Measurements from ENCODE around the gene DDIT3. TPM values are rescaled to one million over a fixed set of nuclear protein-coding genes. Genes with fewer than 3 reads are reported as not detected.

DDIT3 gene
- total RNA-seq, 1 experiment from 2014 or later = 61.9 TPM

DNA sequence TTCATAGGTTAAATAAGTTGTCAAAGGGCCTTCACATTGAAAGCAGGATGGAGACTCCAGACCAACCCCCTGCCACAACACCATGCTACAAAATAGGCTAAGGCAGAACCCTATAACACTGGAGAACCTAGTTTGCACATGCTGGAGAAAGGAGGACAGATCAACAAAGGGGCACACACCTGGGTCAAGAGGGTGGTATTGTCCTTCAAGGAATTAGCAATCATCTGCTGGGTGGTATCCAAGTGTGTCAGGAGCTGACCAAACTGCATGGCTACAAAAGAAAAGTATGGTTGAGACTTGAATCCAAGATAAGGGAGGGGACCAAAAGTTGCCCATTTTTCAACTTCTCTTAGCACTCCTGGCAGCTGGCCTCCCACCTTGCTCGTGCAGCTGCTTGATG is 11.5 kb upstream of the DDIT3 start:
- BruUV-seq (replicated peaks) = no TSS peak
- no peak overlapping the region for H3K4me3 ChIP-seq (ENCODE audit: low read depth, low read length, poor library complexity, severe bottlenecking)
- no peaks in the 10 kb centered on the region for H3K27me3 ChIP-seq (replicated peaks; ENCODE audit: insufficient read depth, low read depth, low read length, poor library complexity)
- DNase-seq (ENCODE audit: low spot score) = no peak
- ChIA-PET POLR2A (ENCODE audit: low non-redundant PET) (interaction anchor here (0.9 kb wide), 1 partner anchor 15 kb away, joined by 4 read pairs; the partner anchor contains the start of gene DCTN2), CTCF (no interaction called here)
- intact Hi-C loops (cut with micrococcal nuclease; ENCODE audit: unreplicated experiment) = no loop called here
- no peak for TF ChIP-seq EZH2 (IDR thresholded peaks at IDR 0.05; ENCODE audit: borderline replicate concordance, low read depth, low read length, poor library complexity, severe bottlenecking)
- TF ChIP-seq, protein P1, sequence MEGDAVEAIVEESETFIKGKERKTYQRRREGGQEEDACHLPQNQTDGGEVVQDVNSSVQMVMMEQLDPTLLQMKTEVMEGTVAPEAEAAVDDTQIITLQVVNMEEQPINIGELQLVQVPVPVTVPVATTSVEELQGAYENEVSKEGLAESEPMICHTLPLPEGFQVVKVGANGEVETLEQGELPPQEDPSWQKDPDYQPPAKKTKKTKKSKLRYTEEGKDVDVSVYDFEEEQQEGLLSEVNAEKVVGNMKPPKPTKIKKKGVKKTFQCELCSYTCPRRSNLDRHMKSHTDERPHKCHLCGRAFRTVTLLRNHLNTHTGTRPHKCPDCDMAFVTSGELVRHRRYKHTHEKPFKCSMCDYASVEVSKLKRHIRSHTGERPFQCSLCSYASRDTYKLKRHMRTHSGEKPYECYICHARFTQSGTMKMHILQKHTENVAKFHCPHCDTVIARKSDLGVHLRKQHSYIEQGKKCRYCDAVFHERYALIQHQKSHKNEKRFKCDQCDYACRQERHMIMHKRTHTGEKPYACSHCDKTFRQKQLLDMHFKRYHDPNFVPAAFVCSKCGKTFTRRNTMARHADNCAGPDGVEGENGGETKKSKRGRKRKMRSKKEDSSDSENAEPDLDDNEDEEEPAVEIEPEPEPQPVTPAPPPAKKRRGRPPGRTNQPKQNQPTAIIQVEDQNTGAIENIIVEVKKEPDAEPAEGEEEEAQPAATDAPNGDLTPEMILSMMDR (conservative IDR thresholded peaks at IDR 0.05; ENCODE audit: low read depth, low read length) = no peak
- no peaks in the 10 kb centered on the region for H3K4me1 ChIP-seq (ENCODE audit: insufficient read depth, low read length, poor library complexity, severe bottlenecking)
- H3K9me3 ChIP-seq (ENCODE audit: low read depth, low read length, poor library complexity, severe bottlenecking) = no peaks in the 10 kb centered on the region
- H3K27ac ChIP-seq (ENCODE audit: low read depth, low read length, poor library complexity, severe bottlenecking) = no peak overlapping the region
- H3K36me3 ChIP-seq (ENCODE audit: insufficient read depth, low read length, poor library complexity, severe bottlenecking) = peaks cover 78% of the 10 kb centered on the region

DNA sequence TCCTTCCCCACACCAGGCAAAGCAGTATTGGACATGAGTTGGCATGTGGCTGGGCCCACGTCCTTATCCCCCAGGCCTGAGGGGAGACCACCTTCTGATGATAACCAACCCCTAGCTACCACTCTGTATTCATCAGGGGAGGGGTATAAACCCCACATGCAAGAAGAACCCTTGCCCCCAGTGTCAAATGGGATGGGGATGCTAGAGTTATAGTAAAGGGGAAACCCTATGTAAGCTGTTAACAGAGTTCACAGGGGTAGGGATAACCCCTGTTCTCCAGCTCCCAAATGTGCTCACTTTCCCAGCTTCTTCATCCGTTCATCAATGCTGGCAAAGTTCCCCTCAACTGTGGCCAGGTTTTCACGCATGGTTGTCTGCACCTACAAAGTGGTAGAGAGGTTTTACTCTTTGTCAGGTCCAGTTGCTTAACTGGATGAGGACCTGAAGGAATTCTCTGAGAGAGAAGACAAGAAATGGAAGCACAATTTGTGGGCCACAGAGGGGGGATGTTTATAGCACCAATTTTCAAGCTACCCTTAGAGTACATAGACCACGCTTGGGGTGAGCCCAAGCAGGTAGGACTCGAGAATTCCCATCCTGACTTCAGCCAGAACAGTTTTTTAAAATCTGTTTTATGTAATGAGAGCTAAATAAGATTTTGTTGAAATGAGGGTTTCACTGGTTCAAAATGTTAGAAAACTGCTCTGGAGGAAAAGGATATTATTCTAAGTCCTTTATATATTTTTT is 10.3 kb upstream of the DDIT3 start:
- Histone ChIP-seq H3K36me3 (ENCODE audit: insufficient read depth, low read length, poor library complexity, severe bottlenecking) (peaks cover 91% of the 10 kb centered on the region), H3K4me1 (ENCODE audit: insufficient read depth, low read length, poor library complexity, severe bottlenecking) (no peaks in the 10 kb centered on the region), H3K27me3 (replicated peaks; ENCODE audit: insufficient read depth, low read depth, low read length, poor library complexity) (no peaks in the 10 kb centered on the region), H3K27ac (ENCODE audit: low read depth, low read length, poor library complexity, severe bottlenecking) (no peak overlapping the region), H3K9me3 (ENCODE audit: low read depth, low read length, poor library complexity, severe bottlenecking) (no peaks in the 10 kb centered on the region), H3K4me3 (ENCODE audit: low read depth, low read length, poor library complexity, severe bottlenecking) (no peak overlapping the region)
- BruUV-seq (replicated peaks) = TSS peak; percentile 86
- TF ChIP-seq, protein P1 (conservative IDR thresholded peaks at IDR 0.05; ENCODE audit: low read depth, low read length) = no peak
- ChIA-PET CTCF (interaction anchor here (0.7 kb wide), 1 partner anchor 53 kb away, joined by 3 read pairs; no protein-coding TSS in a partner anchor), POLR2A (ENCODE audit: low non-redundant PET) (no interaction called here)
- DNase-seq (ENCODE audit: low spot score) = no peak
- intact Hi-C loops (cut with micrococcal nuclease; ENCODE audit: unreplicated experiment) = no loop called here

DNA sequence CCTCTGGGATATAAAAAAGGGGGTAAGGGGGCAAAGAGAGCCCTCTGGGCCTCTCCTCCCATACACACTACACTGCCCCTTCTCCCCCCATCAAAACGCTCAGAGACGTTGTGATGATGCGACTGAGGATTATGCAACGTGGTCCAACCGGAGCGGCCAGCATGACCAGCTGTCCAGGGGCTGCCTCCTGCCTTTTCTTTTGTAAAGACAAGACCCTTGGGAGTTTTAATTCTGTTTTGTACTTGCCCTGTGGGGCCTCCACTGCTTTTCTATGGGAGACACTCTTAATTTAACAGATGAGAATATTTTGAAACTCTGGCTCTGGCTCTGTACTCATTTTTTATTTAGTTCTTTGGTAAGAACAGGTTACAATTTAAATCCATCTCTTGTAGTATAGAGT is 9.5 kb upstream of the DDIT3 start:
- no peak overlapping the region for H3K27ac ChIP-seq (ENCODE audit: low read depth, low read length, poor library complexity, severe bottlenecking)
- no peaks in the 10 kb centered on the region for H3K9me3 ChIP-seq (ENCODE audit: low read depth, low read length, poor library complexity, severe bottlenecking)
- POLR2A ChIA-PET (ENCODE audit: low non-redundant PET) = no interaction called here
- DNase-seq (ENCODE audit: low spot score) = no peak
- intact Hi-C loops (cut with micrococcal nuclease; ENCODE audit: unreplicated experiment) = no loop called here
- peaks cover 2% of the 10 kb centered on the region for H3K4me1 ChIP-seq (ENCODE audit: insufficient read depth, low read length, poor library complexity, severe bottlenecking)
- TF ChIP-seq, protein P1 (conservative IDR thresholded peaks at IDR 0.05; ENCODE audit: low read depth, low read length) = no peak
- no peak for TF ChIP-seq EZH2 (IDR thresholded peaks at IDR 0.05; ENCODE audit: borderline replicate concordance, low read depth, low read length, poor library complexity, severe bottlenecking)
- BruUV-seq (replicated peaks) = TSS peak; percentile 54
- peaks cover 93% of the 10 kb centered on the region for H3K36me3 ChIP-seq (ENCODE audit: insufficient read depth, low read length, poor library complexity, severe bottlenecking)
- H3K4me3 ChIP-seq (ENCODE audit: low read depth, low read length, poor library complexity, severe bottlenecking) = no peak overlapping the region
- CTCF ChIA-PET = interaction anchor here (0.7 kb wide), 1 partner anchor 54 kb away, joined by 3 read pairs; no protein-coding TSS in a partner anchor
- H3K27me3 ChIP-seq (replicated peaks; ENCODE audit: insufficient read depth, low read depth, low read length, poor library complexity) = no peaks in the 10 kb centered on the region
